Tongue (tissue), 2 donors: Measurements from ENCODE around the gene PTPN4. TPM values are rescaled to one million over a fixed set of nuclear protein-coding genes. Genes with fewer than 3 reads are reported as not detected.

Experiments used
- DNase-seq: peaks from one replicate; pipeline ENCODE4 v3.0.0-alpha.2; 2015
- total RNA-seq: library from RNA; depleted of rRNA; stranded (reverse); fragments of >200 nt; gene quantifications from one replicate; pipeline ENCODE4 v1.2.3, GENCODE V29; 2014

The PTPN4 gene
- total RNA-seq, 1 donor from 2014 or later, result 55.8 TPM

DNA sequence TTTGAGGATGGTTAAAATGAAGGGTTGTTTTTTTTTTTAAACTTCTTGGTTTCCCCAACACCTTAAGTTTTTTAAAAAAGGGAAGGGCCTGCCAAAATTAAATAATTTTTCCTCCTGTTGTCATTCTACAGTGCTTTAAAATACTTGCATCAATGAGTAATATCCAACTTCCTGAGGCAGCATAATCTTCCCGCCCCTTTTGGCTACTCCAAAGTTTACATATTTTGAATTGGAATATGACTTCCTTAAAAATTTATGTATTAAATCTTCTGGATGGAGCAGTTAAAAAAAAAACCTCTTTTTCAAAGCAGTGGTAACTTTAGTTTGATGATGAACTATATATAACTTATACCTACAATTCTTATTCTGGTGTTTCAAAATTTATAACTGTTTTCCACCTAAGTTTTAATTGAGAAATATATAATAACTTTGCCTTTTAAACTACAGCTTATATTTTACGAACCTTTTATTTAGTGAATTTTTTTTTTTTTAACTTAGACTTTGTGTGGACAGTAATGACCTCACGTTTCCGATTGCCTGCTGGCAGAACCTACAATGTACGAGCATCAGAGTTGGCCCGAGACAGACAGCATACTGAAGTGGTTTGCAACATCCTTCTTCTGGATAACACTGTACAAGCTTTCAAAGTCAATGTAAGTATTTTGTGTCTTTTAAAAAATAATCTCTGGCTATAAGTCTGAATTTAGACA, 49.8 kb downstream of the PTPN4 start:
- peak; percentile 58 for DNase-seq

DNA sequence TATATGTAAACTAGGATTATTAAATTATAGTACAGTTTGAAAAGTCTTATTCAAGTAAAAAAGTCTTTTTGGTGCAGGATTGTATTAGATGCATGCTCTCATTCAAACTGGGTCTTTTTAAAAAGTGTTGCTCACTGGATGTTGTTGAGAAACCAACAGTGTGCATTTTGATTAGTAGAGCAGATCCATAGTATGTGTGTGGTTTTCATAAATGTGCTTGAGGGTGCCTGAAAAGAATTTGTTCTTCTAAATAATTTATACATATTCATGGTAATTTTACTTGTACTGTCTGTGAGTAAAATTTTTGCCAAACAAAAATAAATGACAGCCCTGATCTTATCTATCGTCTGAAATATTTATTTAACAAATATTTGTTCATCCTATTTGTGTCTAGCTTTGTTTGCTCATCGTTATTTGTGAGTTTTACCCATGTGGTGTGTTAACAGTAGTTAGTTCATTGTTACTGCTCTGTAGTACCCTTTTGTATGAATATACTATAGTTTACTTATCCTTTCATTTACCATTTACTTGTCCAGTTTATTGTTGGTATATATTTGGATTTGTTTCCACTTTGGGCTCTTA, 50.4 kb downstream of the PTPN4 start:
- DNase-seq, result no peak

GRCh38 chr2:119814216-119814615, 54.5 kb downstream of the PTPN4 start:
- DNase-seq, result no peak

DNA sequence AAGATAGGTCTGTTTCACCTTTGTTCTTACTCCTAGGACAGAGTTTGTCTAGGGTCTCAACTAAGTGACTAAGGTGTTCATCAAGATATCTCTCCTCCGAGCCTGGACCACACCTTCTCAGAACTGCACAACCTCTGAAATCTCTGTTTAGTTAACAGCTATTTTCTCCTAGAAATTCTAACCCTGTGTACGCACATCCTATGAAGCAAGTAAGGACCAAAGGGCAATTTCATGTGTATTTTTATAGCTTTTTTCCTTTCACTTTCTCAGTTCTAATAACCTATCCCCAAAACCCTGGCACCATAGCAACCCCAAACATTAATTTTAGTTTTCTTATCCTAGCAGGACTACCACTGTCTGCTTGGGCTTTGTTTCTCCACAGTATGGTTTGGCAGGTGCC, 59.1 kb downstream of the PTPN4 start:
- no peak for DNase-seq

DNA sequence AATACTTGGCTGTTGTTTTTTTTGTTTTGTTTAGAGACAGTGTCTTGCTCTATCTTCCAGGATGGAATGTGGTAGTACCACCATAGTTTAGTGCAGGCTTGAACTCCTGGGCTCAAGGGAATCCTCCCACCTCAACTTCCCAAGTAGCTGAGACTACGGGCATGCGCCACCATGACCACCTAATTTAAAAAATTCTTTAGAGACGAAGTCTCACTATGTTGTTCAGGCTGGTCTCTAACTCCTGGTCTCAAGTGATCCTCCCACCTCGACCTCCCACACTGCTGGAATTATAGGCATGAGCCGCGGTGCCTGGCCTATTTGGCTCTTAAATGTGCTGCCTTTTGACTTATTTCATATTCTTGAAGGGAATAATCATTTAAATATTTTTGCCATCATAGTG, 60.1 kb downstream of the PTPN4 start:
- DNase-seq, result no peak

GRCh38 chr2:119820275-119820674, 60.6 kb downstream of the PTPN4 start:
- DNase-seq, result no peak

GRCh38 chr2:119821266-119821665, 61.5 kb downstream of the PTPN4 start:
- DNase-seq, result no peak

- DNase-seq, result peak; percentile 53
These were observed 64.1 kb downstream of the PTPN4 start for GRCh38 chr2:119823734-119824334.

GRCh38 chr2:119826370-119826961, 66.7 kb downstream of the PTPN4 start:
- DNase-seq, result peak; percentile 35

- peak; percentile 28 for DNase-seq
These were observed 68.3 kb downstream of the PTPN4 start for GRCh38 chr2:119827866-119828507.

DNA sequence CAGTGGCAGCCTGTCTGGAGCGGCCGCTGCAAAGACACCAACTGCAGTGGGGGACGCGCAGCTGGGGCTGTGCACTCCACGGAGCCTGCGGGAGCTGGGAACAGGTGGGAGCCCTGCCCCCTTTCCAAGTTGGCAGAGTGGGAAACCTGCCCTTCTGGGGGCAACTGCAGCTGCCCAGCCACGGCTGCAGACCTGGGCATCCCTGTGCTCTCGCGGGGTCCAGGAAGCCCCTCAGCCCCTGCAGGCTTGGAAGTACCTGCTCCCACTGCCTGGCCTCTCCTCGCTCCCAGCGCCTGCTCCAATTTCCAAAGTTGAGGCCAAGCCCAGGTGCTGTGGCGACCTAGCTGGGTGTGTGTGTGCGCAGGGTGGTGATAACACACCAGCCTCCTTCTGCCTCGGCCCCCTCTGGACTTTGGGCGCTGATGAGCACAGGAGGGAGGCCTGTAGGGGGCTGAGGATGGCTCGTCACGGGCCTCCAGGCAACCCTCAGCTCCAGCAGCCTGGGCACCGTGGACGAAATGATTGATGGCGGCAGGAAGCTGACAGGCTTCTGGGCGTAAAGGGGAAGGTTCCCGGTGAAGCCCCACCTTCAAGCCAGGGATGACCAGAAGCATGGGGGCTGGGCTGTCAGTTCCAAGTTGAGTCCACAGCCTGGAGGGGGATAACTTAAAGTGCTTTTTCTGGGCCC, 76.9 kb downstream of the PTPN4 start:
- DNase-seq, result no peak

DNA sequence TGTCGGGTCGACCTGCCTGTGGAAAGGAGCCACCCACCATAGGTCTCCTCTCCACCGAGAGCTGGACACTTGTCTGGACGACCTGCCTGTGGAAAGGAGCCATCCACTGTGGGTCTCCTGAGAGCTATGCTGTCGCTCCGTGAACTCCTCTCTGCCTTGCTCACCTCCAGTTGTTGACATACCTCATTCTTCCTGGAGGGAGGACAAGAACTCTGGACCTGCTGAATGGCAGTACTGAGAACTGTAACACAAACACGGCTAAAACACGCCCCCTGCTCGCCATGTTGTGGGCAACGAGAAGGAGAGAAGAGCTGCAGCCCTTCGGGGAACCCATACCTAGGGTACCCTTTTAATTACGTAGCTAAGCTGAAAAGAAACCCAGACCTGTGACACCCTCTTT, 77.6 kb downstream of the PTPN4 start:
- no peak for DNase-seq

GRCh38 chr2:119837759-119838158, 78.0 kb downstream of the PTPN4 start:
- DNase-seq, result no peak

DNA sequence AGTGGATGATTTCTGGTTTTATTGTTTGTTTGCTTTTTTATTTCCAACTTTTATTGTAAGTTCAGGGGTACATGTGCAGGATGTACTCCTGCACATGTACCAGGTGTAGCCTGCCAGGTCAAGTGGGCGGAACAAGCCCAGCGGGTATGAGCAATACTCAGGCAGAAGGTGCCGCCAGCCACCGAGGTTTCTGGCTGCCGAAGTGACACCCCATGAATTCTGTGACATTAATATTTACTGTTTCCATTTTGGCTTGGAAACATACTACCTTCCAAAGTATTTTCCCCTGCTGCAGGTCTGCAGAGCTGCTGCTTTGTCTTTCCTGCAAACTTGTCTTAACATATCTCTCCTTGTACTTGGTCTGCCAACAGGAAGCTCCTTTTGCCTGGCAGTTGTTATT, 78.5 kb downstream of the PTPN4 start:
- DNase-seq, result no peak

GRCh38 chr2:119841550-119841949, 81.8 kb downstream of the PTPN4 start:
- DNase-seq, result no peak

DNA sequence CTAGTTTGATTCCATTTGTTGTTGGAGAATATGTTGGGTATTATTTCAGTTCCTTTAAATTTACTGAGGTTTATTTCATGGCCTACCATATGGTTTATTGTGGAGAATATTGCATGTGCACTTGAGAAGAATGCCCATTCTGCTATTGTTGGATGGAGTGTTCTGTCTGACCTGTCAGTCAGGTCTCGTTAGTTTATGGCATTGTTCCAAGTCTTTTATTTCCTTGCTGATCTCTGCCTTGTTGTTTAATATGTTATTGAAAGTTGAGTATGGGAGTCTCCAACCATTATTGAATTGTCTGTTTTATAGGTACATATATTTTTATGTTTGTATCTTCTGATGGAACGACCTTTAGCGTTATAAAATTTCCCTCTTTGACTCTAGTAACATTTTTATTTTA, 86.3 kb downstream of the PTPN4 start:
- no peak for DNase-seq

DNA sequence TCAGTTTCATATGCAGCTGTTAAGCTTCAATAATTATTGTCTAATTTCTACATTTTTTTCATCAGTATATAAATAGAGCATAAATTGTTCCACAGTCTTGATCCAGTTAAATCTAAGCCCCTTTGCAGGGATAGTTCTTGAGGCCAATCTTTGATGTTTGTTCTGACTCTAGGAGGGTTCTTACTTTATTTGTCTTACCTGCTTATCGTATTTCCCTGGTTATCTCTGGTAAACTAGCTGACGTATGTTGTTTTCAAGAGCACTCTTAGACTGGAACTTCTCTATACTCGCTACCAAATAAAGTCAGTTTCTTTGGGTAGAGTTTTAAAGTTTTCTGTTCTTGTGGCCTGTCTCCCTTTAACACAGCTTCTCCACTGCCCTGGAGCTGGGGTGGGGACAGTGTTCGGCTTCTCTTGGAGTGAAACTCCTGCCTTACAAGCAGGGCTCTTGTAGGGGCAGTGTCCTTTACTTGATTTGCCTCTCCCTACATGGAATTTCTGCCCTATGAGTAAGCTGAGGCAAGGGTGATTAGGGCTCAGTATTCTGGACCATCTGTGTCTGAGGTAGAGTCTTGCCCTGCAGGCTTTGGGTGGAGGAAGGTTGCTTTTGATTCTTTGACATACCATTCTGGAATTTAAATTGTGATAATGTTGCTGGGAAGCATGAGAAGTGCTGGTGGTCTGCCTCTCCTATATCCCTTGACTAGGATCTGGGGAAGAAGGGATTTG, 90.3 kb downstream of the PTPN4 start:
- DNase-seq, result no peak

DNA sequence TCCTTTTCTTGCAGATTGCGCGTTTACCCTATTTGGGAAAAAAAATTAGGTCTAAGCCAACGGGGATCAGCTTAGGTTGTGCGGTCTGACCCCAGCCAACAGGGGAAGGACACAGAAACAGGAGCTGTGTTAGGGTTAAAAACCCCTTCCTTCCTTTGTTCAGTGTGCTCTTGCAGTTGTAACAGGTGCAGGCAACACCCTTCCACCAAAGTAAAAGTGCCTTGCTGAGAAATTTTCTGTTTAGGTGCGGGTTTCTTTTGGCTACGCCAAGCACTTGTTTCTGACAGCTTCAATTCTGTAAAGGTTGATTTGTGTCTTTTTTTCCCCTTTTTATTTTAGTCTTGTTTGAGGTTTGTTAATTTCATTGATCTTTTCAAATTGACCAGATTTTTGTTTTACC, 92.5 kb downstream of the PTPN4 start:
- DNase-seq, result no peak

- DNase-seq, result no peak
These were observed 94.2 kb downstream of the PTPN4 start for GRCh38 chr2:119853777-119854399.

- no peak for DNase-seq
These were observed 96.8 kb downstream of the PTPN4 start for GRCh38 chr2:119856469-119856901.

DNA sequence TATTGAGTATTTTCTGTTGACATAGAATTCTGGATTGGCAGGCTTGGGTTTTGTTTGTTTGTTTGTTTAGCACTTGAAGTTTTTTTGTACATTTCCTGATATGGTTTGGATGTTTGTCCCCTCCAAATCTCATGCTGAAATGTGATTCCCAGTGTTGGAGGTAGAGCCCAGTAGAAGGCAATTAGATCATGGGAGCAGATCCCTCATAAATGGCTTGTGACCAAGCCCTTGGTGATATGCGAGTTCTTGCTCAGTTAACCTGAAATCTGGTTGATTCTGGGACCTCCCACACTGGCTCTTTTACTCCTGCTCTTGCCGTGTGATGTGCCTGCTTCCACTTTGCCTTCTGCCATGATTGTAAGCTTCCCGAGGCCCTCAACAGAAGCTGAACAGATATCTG, 98.0 kb downstream of the PTPN4 start:
- DNase-seq, result no peak
